ENCODE measurements around the gene LIN52. TPM values are rescaled to one million over a fixed set of nuclear protein-coding genes. Genes with fewer than 3 reads are reported as not detected.

Gene LIN52
- total RNA-seq, 1 experiment from 2014 or later = 16.9 TPM

- no TSS peak for BruUV-seq (replicated peaks)
- H3K36me3 ChIP-seq (ENCODE audit: insufficient read depth, low read length, poor library complexity, severe bottlenecking) = no peaks in the 10 kb centered on the region
- H3K9me3 ChIP-seq (ENCODE audit: low read depth, low read length, poor library complexity, severe bottlenecking) = no peaks in the 10 kb centered on the region
- no peaks in the 10 kb centered on the region for H3K4me1 ChIP-seq (ENCODE audit: insufficient read depth, low read length, poor library complexity, severe bottlenecking)
- H3K27me3 ChIP-seq (replicated peaks; ENCODE audit: insufficient read depth, low read depth, low read length, poor library complexity) = no peaks in the 10 kb centered on the region
- ChIA-PET CTCF (no interaction called here), POLR2A (ENCODE audit: low non-redundant PET) (no interaction called here)
- no peak overlapping the region for H3K4me3 ChIP-seq (ENCODE audit: low read depth, low read length, poor library complexity, severe bottlenecking)
- no peak overlapping the region for H3K27ac ChIP-seq (ENCODE audit: low read depth, low read length, poor library complexity, severe bottlenecking)
- TF ChIP-seq CTCF (conservative IDR thresholded peaks at IDR 0.05; ENCODE audit: low read depth, low read length) (no peak), EZH2 (IDR thresholded peaks at IDR 0.05; ENCODE audit: borderline replicate concordance, low read depth, low read length, poor library complexity, severe bottlenecking) (no peak)
- intact Hi-C loops (cut with micrococcal nuclease; ENCODE audit: unreplicated experiment) = loop anchor here (5.0 kb wide), 1 partner anchor 32 kb away; no protein-coding TSS in a partner anchor
- no peak for DNase-seq (ENCODE audit: low spot score)
Measured at GRCh38 chr14:74249433-74250375, 164.9 kb downstream of the LIN52 start.

Other genes with a start within 250 kb of the LIN52 start
- 16.0 and 17.3 TPM in 2 replicates for gene PTGR2, start 233.1 kb upstream of the LIN52 start, total RNA-seq (2021)
- gene ZNF410, start 198.1 kb upstream of the LIN52 start, total RNA-seq (2021) = 60.4 and 69.4 TPM in 2 replicates
- 1.7 and 1.9 TPM in 2 replicates for gene FAM161B, start 134.9 kb upstream of the LIN52 start, total RNA-seq (2021)
- gene COQ6, start 134.7 kb upstream of the LIN52 start, total RNA-seq (2021) = 23.7 and 24.5 TPM in 2 replicates
- gene ENTPD5, start 65.7 kb upstream of the LIN52 start, total RNA-seq (2021) = 14.6 and 15.4 TPM in 2 replicates
- 1.6 and 3.2 TPM in 2 replicates for gene BBOF1, start 65.6 kb upstream of the LIN52 start, total RNA-seq (2021)
- 11.0 and 18.9 TPM in 2 replicates for gene ALDH6A1, start 503 bp upstream of the LIN52 start, total RNA-seq (2021)
- gene VSX2, start 154.5 kb downstream of the LIN52 start, total RNA-seq (2021) = not detected in 2 replicates
- 46.7 and 55.7 TPM in 2 replicates for gene ABCD4, start 218.0 kb downstream of the LIN52 start, total RNA-seq (2021)

Data from A673 (cell line).